Stimulated activated CD8-positive, alpha-beta memory T cell treated with anti-CD3 and anti-CD28 coated beads, Interleukin-7, amount 100 ng/mL, for 4 hours (primary cell): Measurements from ENCODE around the gene JTB.

Experiments
- DNase-seq, 2 donors: peaks; one replicate each; pipeline ENCODE4 v3.0.0-alpha.2; 2020; ENCODE audit warnings: low read depth in 2 of 2

Gene JTB

DNA sequence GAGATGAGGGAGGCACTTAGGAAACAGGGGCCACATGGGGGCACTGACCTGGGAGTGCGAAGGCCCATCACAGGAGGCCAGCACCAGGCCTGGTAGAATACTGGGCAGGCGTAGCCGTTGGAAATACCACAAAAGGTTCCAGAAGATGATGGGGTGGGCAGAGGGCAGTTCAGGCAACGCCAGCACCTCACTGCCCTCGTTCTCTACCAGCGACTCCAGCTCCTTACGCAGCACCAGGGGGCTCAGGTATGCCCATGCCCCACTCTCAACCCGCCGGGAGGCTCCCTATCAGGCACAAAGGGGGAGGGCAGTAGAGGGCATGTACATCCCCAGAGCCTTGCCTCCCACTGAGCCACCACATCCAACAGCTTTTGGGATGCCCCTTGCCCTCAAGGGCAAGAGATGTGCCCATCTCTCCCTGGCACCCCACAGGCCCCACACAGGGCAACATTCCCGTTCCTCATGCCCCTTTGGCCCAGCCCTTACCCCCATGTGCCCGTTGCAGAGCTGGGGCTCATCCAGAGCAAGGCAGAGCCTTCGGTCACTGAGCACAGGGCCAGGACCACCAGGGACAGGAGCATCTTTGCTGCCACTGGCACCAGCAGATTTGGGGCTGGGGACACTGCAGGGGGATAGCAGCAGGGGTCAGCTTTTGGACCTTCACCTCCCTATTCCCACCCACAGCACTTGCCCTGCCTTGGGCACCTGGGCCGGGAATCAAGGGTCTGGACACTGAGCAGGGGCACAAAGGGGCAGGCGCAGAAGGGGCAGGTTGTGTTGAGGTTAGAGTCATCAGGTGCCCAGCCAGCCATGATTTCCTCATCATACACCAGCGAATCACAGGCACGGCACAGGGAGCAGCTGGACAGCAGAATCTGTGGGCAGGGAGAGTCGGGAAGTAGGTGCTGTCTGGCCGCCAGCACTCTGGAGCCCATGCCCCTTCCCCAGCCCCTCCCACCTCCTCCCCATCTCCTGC lies 45.0 kb downstream of the JTB start:
- no peak for DNase-seq

DNA sequence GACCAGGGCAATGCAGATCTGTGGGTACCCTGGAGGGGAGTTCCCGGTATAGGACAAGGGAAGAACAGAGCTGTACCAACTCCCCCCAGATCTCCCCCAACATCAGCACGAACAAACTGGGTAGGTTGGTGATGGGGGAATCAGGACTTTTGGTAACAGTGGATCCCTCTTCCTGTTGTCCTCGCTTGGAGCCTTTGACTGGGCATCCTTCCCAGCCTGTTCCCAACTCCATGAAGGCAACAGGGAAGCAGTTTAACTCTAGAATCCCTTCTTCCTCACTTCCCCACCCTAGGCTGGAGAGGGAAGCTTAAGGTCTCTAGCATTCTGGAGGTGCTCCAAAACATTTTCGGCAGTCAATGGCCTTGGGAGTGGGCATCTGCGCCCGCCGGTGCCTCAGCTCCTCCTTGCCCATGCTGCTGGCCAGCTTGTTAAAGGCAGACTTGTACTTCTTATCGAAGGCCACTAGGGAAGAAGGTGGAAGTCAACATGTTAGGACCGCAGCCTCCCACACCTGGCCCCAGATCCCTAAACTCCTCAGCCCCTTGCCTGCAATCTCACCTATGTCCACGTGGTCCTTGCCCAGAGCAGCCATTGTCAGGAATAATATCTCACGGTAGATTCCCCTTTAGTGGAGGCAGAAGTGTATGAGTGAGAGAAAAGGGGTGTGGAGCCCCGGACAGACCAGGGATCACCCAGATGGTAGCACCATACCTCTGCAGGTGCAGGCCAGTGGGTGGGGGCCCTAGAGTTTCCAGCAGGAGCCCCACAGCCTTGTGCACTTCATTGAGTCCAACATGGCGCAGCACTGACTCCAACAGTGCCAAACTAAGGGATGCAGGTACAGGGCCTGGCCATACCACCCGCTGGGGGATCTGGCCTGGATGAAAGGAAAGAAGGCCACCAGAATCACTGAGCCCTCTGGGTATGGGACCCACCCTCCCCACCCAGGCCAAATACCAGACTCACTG lies 47.2 kb downstream of the JTB start:
- DNase-seq, result no peak

DNA sequence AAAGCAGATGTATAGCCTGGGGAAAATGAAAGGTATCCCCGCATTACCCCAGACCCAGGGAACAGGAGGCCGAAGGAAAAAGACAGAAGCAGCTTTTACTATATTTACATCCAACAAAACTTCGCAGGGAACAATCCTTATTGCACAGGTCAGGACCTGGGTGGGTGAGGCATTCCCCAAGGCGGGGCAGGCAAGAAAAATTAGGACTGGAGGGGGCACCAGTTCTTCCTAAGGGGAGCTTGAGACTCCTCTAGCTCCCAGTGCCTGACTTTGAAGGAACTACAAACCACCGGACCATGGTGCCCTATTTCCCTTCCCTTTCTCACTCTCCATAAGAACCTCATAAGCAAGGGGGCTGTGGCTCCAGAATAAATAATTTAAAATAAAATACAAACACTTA lies 48.0 kb downstream of the JTB start:
- no peak for DNase-seq

DNA sequence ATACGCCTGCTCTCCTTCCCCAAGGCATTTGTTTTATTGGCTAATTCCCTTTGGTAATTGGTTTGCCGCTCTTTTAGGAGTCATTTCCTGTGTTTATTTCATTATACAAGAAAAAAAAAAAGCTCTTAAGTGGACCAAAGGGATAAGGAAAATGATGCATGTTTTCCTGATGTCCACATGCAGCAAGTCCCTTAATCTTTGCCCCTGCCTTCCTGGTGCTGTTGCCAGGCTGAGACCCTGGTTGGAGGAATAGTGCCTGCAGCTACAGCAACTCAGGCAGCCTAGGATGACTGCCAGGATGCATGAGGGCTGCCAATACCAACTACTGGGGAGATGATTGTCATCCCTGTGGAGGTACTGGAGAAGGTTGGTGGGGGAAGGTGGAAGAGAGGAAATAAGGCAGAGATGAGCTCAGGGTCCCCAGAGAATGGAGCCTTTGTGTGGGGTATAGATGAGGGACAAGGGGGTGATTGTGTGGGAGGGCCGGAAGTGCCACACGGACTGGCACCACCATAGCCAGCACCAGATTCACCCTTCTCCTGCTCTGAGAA lies 48.6 kb downstream of the JTB start:
- DNase-seq, result no peak

DNA sequence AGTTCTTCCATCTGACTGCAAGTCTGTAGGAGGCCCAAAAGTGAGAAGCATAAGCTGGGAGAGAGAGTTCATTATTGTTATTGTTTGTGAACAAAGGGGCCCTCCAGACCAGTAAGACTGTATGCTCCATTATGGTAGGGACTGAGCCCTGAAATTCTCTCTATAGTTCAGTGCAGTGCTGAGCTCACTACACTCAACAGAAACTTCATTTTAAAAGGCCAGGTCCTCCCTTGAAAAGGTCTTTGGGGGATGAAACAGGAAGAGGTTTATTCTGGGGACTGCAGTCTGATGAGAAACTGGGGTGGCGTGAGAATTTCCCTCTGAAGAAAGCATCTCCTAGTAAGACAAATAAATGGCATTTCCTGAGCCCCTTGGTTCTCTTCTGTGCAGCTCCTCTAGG lies 49.2 kb downstream of the JTB start:
- no peak for DNase-seq

DNA sequence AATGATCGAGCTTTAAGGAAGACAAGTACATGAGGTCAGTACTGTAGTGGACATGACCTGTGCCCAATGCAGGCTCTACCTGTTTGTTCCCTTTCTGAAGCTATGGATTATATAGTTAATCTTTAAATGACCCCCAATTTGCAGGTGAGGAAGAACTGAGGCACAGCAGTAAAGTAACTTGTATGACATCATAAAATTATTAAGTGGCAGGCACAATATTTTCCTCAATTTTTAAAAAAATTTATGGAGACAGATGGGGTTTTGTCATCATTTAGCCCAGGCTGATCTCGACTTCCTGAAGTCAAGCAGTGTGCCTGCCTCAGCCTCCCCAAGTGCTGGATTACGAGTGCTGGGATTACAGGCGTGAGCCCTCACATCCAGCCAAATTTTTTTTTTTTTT lies 51.1 kb downstream of the JTB start:
- no peak for DNase-seq
